IPS-NIHi7 (cell line): ENCODE data around the gene ATP2B1.

Experiments used
- DNase-seq: peaks from one replicate; pipeline ENCODE4 v3.0.0; 2012; ENCODE audit warnings: mixed read lengths; ENCODE audit errors: extremely low spot score

The ATP2B1 gene

GRCh38 chr12:89693639-89694202 lies 14.9 kb downstream of the ATP2B1 start:
- DNase-seq: no peak

GRCh38 chr12:89692439-89692838 lies 16.2 kb downstream of the ATP2B1 start:
- DNase-seq: no peak

- DNase-seq: no peak
Measured at GRCh38 chr12:89691659-89692058, 17.0 kb downstream of the ATP2B1 start.

- DNase-seq: no peak
Measured at GRCh38 chr12:89690925-89691324, 17.7 kb downstream of the ATP2B1 start.

- DNase-seq: no peak
Measured at GRCh38 chr12:89689306-89689705, 19.3 kb downstream of the ATP2B1 start.

GRCh38 chr12:89686311-89686710 lies 22.3 kb downstream of the ATP2B1 start:
- no peak for DNase-seq

GRCh38 chr12:89685363-89685972 lies 23.2 kb downstream of the ATP2B1 start:
- DNase-seq: no peak

GRCh38 chr12:89684136-89684535 lies 24.5 kb downstream of the ATP2B1 start:
- no peak for DNase-seq

GRCh38 chr12:89682284-89682683 lies 26.4 kb downstream of the ATP2B1 start:
- DNase-seq: no peak

GRCh38 chr12:89680409-89680808 lies 28.2 kb downstream of the ATP2B1 start:
- DNase-seq: no peak

GRCh38 chr12:89679631-89680030 lies 29.0 kb downstream of the ATP2B1 start:
- no peak for DNase-seq

- DNase-seq: no peak
Measured at GRCh38 chr12:89678225-89678624, 30.4 kb downstream of the ATP2B1 start.

GRCh38 chr12:89676930-89677329 lies 31.7 kb downstream of the ATP2B1 start:
- no peak for DNase-seq

- no peak for DNase-seq
Measured at GRCh38 chr12:89674326-89674942, 34.2 kb downstream of the ATP2B1 start.

- DNase-seq: no peak
Measured at GRCh38 chr12:89673603-89674002, 35.0 kb downstream of the ATP2B1 start.

GRCh38 chr12:89672589-89672979 lies 36.1 kb downstream of the ATP2B1 start:
- no peak for DNase-seq

GRCh38 chr12:89671469-89671868 lies 37.2 kb downstream of the ATP2B1 start:
- no peak for DNase-seq

GRCh38 chr12:89669197-89669596 lies 39.4 kb downstream of the ATP2B1 start:
- DNase-seq: no peak

GRCh38 chr12:89665556-89665955 lies 43.1 kb downstream of the ATP2B1 start:
- DNase-seq: no peak

GRCh38 chr12:89664441-89664840 lies 44.2 kb downstream of the ATP2B1 start:
- no peak for DNase-seq

- no peak for DNase-seq
Measured at GRCh38 chr12:89663577-89664357, 44.9 kb downstream of the ATP2B1 start.

- no peak for DNase-seq
Measured at GRCh38 chr12:89662623-89663022, 46.0 kb downstream of the ATP2B1 start.
